T-helper 2 cell treated with Interferon-gamma antibody and Interleukin-4, amounts not matched to agents 100 ng/mL and 5 ng/mL, for 36 hours (primary cell): ENCODE measurements around the gene GET4. TPM values are rescaled to one million over a fixed set of nuclear protein-coding genes. Genes with fewer than 3 reads are reported as not detected.

Experiments
- intact Hi-C: fragments of 100-400 bp; cut with micrococcal nuclease; formaldehyde crosslinking; loops from one replicate; pipeline ENCODE4 v1.15.1; 2023
- total RNA-seq: library from RNA; stranded (reverse); gene quantifications from 2 replicates; pipeline ENCODE4 v1.2.3, GENCODE V29; 2022

GET4 gene
- total RNA-seq, 1 donor from 2014 or later = 35.2 TPM

GRCh38 chr7:869348-869747 lies 7.0 kb upstream of the GET4 start:
- intact Hi-C loops = no loop called here

GRCh38 chr7:871900-872537 lies 4.3 kb upstream of the GET4 start:
- intact Hi-C loops = loop anchor here (10.0 kb wide), 1 partner anchor 263 kb away; a partner anchor contains a TSS

DNA sequence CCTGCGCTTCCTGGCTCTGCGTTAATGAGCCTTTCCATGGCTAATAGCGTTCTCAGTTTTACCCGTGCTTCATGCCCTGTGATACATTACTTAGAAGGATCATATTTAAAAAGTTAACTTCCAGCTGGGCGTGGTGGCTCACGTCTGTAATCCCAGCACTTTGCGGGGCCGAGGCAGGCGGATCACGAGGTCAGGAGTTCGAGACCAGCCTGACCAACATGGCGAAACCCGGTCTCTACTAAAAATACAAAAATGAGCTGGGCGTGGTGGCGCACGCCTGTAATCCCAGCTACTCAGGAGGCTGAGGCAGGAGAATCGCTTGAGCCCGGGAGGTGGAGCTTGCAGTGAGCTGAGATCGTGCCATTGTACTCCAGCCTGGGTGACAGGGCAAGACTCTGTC lies 3.7 kb upstream of the GET4 start:
- intact Hi-C loops = loop anchor here (1.0 to 10.0 kb wide), 3 partner anchors 41 to 550 kb away; a partner anchor contains a TSS

DNA sequence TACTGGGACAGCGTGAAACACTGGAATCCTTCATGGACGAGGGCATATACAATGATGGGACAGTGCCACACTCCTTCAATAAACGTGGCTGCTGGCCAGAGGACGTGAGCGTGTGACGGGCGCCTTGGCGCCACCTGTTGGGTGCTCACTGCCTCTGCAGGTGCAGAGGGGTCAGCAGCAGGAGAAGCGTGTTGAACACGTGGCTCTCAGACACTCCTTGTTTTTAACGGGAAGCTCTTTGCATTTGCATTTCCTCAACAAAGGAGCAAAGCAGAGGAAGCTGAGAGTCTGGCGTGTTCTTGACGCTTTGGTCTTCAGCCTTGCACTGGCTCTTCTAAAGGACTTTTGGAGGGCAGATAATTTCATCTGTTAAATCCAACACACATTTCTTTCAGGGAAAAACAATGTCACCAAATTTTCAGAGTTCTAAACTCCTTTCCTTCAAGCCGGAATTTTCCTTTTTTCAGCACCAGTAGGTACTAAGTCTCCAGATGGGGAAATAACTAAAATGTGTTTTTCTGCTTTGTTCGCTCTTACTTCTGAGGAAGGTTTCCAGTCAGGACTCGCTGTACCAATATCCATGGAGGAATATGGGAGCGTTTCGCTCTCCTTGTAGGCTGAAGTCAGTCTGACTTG lies 2.9 kb upstream of the GET4 start:
- intact Hi-C loops = loop anchor here (1.0 to 10.0 kb wide), 3 partner anchors 42 to 551 kb away; a partner anchor contains a TSS

DNA sequence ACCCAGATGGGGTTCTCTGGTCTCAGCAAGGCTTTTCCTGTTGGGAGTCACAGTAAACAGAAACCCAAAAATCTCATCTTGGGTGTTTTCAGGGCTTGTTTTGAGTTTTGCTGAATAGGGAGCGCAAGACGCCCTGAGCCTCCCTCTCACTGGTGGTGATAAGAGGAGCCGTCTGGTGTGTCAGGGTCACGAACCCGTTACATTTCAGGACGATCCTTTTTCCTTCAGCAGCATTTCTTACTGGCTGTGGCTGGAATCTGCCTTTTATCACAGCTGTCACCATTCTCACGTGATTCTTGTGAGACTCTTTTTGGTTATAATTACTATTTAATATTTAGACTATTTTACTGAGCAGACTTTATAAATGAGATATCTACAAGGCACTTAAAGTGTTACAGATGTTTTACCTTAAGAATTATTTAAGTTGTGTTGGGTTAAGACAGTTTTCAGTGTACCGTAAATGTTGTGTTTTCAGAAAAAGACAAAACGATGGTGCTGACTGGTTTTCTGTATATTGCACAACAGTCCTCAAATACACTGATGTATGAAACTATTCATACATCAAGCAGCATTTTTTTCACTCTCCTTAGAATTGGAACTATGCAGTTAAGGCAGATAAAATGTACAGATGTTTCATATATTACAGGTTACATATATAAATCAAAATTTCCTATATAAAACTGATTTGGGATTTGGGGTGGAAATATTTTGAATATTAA lies 2.2 kb upstream of the GET4 start:
- intact Hi-C loops = loop anchor here (10.0 kb wide), 1 partner anchor 261 kb away; a partner anchor contains a TSS

GRCh38 chr7:875051-875450 lies 1.3 kb upstream of the GET4 start:
- intact Hi-C loops = loop anchor here (5.0 to 10.0 kb wide), 2 partner anchors 167 to 260 kb away; partner anchors contain the start of gene GPR146

DNA sequence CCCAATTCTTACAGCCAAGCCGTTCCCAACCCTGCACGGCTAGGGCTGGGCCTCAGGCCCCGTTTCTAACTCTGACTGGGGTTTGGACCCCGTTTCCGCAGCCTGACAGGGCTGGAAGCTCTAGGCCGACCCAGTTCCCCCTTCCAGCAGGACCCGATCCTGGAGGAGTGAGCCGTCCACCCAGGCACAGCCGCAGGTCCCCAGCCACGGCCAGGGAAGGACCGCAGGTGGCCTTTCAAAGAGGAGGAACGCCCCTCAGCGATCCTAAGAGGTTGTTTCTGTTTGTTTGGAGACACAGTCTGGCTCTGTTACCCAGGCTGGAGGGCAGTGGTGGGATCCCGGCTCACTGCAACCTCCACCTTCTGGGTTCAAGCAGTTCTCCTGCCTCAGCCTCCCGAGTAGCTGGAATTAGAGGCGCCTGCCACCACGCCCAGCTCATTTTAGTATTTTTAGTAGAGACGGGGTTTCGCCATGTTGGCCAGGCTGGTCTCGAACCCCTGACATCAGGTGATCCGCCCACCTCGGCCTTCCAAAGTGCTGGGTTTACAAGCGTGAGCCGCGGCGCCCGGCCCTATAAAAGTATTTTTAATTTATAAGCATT lies 778 bp upstream of the GET4 start:
- intact Hi-C loops = loop anchor here (1.0 to 10.0 kb wide), 7 partner anchors 48 to 285 kb away; partner anchors contain the start of genes COX19, DNAAF5, GPR146 and PRKAR1B

DNA sequence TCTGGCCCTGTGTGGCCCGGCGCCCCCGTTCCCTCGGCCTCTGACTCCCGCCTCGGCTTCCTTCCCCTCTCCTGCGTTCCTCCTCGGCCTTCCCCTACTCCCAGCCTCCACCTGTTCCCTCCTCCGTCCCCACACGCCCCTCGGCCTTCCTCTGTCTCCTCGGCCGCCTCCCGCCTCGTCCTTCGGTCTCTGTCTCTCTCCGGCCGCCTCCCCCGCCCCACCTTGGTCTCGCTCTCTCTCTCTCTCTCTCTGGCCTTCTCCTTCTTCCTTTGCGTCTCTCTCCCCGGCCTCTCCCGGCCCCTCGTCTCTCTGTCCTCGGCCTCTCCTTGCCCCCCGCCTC lies 588 bp downstream of the GET4 start:
- intact Hi-C loops = loop anchor here (1.0 to 10.0 kb wide), 7 partner anchors 46 to 284 kb away; partner anchors contain the start of genes COX19, DNAAF5, GPR146 and PRKAR1B

DNA sequence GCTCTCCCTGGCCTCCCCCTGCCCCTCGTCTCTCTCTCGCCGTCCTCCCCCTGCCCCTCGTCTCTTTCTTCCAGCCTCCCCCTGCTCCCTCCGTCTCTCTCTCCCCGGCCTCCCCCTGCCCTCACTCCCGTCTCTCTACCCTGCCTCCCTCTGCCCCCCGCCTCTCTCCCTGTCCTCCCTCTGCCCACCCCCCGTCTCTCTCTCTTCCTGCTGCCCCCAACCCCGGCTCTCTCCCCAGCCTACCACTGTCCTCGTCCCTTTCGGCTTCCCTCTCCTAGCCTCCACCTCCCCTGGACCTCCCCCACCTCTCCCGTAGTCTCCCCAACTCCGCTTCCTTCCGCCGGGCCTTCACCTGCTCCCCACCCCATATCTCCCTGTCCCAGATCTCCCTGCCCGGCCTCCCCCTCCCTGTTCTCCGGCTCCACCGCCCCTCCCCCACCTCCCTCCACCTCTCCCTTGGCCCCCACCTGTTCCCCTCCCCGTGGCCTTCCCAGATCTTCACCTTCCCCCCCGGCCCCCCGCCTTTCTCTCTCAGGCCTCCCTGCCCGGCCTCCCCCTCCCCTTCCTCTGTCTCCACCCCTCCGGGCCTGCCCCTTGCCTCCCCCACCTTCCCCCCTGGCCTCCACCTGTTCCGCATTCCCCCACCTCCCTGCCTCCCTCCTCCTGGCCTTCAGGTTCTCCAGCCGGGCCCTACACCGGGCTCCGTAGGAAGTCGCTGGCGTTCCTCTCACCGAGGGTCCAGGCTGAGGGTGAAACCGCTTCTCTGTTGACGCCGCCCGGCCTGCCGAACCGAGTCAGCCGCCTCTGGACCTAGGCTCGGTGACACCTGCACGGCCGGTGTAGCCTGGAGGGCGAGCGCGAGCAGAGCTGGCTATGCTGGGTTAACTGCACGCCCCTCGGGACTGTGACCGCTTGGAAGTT lies 1.2 kb downstream of the GET4 start:
- intact Hi-C loops = loop anchor here (2.0 to 10.0 kb wide), 4 partner anchors 151 to 283 kb away; partner anchors contain the start of genes DNAAF5, GPR146, PRKAR1B and ZFAND2A

DNA sequence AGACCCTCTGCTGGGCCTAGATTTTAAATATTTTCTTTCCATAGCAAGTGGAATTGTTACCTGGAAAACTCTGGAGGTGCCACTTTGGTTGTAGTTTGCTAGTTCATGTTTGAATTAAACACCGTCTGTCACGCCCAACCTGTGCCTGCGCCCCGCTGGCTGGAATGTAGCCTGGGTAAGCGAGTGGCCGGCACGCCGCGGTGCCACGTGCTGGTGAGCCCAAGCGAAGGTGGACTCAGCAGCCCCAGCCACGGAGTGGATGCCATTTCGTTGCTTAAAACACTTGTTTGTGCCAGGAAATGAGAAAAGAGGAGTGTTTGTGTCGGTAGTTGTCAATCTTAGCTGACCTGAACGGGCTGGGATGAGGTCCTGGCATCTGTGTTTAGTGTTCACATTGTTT lies 2.7 kb downstream of the GET4 start:
- intact Hi-C loops = loop anchor here (5.0 to 10.0 kb wide), 2 partner anchors 163 to 256 kb away; partner anchors contain the start of gene GPR146

GRCh38 chr7:879706-880105 lies 3.4 kb downstream of the GET4 start:
- intact Hi-C loops = loop anchor here (5.0 to 10.0 kb wide), 2 partner anchors 163 to 255 kb away; partner anchors contain the start of gene GPR146

DNA sequence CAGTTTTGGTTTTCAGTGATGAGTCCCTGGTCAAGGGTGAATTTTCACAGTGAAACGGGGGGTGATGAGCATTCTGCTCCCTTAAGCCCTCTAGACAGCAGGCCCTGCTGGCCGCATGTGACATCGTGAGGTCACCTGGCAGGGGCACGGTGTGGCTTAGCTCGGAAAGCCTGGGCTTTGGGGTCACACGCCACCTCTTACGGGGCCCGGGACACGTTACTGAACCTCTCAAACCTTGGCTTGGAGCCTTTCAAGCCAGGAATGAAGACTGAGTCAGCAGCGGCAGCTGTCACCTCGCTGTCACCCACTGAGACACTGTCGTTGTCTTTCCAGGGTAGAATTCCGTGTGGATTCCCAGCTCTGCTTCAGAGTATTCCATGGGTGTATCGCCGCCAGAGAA lies 4.1 kb downstream of the GET4 start:
- intact Hi-C loops = no loop called here

GRCh38 chr7:881441-882234 lies 5.3 kb downstream of the GET4 start:
- intact Hi-C loops = no loop called here

DNA sequence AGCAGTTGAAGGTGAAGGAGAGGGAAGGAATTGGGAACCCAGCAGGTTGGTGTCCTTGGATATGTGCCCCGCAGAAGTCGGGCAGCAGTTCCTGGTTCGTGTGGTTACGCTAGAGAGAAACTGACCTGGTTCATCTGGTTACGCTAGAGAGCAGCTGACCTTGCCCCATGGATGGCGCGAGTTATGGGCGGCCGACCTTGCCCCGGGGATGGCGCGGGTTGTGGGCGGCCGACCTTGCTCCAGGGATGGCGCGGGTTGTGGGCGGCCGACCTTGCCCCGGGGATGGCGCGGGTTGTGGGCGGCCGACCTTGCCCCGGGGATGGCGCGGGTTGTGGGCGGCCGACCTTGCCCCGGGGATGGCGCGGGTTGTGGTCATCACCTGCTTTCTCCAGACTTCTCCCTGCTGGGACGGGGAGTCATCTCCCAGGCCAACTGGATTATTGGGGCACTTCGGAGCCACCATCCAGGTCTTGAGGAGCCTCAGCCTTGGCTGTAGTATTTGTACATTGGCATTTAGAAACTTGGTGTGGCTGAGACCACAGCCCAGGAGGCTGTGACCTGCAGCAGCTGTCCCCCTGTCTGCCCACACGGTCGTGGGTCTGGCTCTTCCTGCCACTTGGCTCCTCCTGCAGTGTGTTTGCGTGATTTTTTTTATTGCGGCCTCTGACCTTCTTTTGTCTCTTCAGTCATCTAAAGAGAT lies 6.1 kb downstream of the GET4 start:
- intact Hi-C loops = no loop called here

GRCh38 chr7:883055-884021 lies 7.0 kb downstream of the GET4 start:
- intact Hi-C loops = no loop called here

- intact Hi-C loops = no loop called here
Measured at GRCh38 chr7:884191-885003, 8.0 kb downstream of the GET4 start.
